Stomach (tissue), 4 donors: Measurements from ENCODE around the gene OR8B12.

Experiments used
- CTCF ChIP-seq, 7 experiments: fragments of 450-650 bp in 4 of 7; fragments of 200-600 bp in 3 of 7; sonication (generic) in 3 of 7; IDR thresholded peaks; one replicate each; pipeline ENCODE4 v1.5.1; 2016 to 2019; ENCODE audit warnings: antibody characterized with exemption in 7 of 7, control low read depth in 2 of 7, mild to moderate bottlenecking in 1 of 7
- EP300 ChIP-seq: sonication (generic); formaldehyde crosslinking; IDR thresholded peaks from one replicate; pipeline ENCODE4 v1.6.1; 2017; ENCODE audit warnings: antibody characterized with exemption
- POLR2A ChIP-seq, 4 donors: fragments of 450-650 bp; IDR thresholded peaks; one replicate each; pipeline ENCODE4 v1.6.1; 2016; ENCODE audit warnings: antibody characterized with exemption in 4 of 4, control low read depth in 2 of 4, mild to moderate bottlenecking in 1 of 4, moderate library complexity in 1 of 4

GRCh38 chr11:124519850-124520549 lies 23.5 kb downstream of the OR8B12 start:
- TF ChIP-seq CTCF (IDR thresholded peaks at IDR 0.05) (no peak), POLR2A (IDR thresholded peaks at IDR 0.05) (no peak), EP300 (no peak)
